Ovary (tissue), 3 donors: ENCODE measurements around the gene DEPDC4.

Experiments
- EP300 ChIP-seq: sonication (generic); formaldehyde crosslinking; IDR thresholded peaks from one replicate; pipeline ENCODE4 v1.6.1; 2017; ENCODE audit warnings: antibody characterized with exemption
- POLR2A ChIP-seq: fragments of 450-650 bp; IDR thresholded peaks from one replicate; pipeline ENCODE4 v1.6.1; 2017; ENCODE audit warnings: antibody characterized with exemption, mild to moderate bottlenecking, moderate library complexity
- TF ChIP-seq, protein P1 (sequence below), 3 donors: fragments of 450-650 bp in 2 of 3; fragments of 200-600 bp in 1 of 3; IDR thresholded peaks; one replicate each; pipeline versions ENCODE4 v1.5.1 to v1.8.0; 2016 to 2022; ENCODE audit warnings: antibody characterized with exemption in 3 of 3, mild to moderate bottlenecking in 1 of 3
- donor health status: DM: no; HTN: no; CAD: no.

DNA sequence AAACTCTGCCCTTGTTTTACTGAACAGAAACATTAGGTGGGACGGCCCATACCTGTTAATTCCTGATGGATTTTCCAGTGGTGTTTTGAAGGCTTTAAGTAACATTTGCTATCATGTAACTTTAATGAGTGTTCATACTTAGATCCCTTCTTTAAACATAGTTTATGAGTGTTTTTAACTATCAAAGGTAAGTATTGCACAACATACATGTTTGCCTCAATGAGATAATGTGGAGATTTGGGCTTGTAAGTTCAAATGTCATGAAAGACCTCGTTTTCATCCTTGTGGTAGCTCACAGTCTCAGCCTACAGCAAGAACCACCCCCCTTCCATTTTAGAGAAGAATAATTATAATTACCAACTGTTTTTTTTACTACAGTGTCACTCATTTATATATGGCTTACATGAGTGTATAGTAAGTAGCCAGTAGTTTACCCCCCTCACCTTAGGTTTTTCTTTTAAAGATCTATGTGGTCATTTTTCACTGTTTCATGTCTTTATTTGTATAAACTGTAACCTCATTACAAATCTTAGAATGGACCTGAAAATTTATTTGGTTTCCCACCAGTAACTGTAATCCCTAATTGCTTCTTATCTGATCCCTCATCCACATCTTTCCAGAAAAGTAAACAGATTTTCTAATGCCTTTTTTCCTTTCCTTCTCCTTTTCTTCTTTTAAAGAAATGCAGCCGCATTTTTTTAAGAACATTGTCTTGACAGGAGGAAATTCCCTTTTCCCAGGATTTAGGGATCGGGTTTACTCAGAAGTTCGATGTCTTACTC lies 47.4 kb downstream of the DEPDC4 start:
- no peak for TF ChIP-seq POLR2A
- TF ChIP-seq, protein P1, sequence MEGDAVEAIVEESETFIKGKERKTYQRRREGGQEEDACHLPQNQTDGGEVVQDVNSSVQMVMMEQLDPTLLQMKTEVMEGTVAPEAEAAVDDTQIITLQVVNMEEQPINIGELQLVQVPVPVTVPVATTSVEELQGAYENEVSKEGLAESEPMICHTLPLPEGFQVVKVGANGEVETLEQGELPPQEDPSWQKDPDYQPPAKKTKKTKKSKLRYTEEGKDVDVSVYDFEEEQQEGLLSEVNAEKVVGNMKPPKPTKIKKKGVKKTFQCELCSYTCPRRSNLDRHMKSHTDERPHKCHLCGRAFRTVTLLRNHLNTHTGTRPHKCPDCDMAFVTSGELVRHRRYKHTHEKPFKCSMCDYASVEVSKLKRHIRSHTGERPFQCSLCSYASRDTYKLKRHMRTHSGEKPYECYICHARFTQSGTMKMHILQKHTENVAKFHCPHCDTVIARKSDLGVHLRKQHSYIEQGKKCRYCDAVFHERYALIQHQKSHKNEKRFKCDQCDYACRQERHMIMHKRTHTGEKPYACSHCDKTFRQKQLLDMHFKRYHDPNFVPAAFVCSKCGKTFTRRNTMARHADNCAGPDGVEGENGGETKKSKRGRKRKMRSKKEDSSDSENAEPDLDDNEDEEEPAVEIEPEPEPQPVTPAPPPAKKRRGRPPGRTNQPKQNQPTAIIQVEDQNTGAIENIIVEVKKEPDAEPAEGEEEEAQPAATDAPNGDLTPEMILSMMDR (IDR thresholded peaks at IDR 0.05) = no peak
- TF ChIP-seq EP300 = no peak
